ENCODE measurements around the gene PHTF2.
"Not testable (repeated sequence)": the region's sequence is repeated elsewhere in the genome, so short reads cannot be mapped to it uniquely, and the experiment has no call there.

PHTF2 gene

GRCh38 chr7:77830649-77831355, 32.2 kb downstream of the PHTF2 start:
- no peak for DNase-seq (ENCODE audit: low read depth)

DNA sequence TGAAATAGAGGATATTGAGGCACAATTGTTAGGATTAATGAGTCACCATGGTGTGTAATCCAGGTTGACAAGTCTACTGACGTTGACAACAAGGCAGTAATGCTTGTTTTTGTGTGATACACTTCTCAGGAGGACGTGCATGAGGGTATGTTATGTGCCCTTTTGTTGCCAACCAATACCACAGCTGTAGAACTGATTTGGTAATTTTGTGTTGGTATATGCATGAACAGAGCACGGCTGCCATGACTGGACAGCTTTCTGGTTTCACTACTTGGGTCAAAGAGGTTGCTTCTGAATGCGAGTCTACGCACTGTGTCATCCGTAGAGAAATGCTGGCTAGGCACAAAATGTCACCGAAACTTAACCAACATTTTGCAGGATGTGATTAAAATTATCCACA, 32.9 kb downstream of the PHTF2 start:
- no peak for DNase-seq (ENCODE audit: low read depth)

DNA sequence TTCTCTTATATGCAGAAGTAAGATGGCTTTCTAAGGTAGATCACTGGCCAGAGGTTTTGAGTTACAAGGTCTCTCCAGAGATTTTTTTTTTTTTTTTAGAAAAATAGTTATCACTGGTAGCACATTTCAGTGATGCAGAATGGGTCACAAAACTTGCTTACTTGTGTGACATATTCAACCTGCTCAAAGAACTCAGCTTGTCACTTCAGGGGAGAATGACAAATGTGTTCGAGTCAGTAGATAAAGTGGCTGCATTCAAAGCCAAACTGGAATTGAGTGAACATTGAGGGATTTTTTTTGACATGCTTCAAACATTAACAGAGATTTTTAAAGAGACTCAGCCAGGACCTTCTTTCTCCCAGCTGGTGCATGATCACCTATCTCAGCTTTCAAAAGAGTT, 33.4 kb downstream of the PHTF2 start:
- no peak for DNase-seq (ENCODE audit: low read depth)

DNA sequence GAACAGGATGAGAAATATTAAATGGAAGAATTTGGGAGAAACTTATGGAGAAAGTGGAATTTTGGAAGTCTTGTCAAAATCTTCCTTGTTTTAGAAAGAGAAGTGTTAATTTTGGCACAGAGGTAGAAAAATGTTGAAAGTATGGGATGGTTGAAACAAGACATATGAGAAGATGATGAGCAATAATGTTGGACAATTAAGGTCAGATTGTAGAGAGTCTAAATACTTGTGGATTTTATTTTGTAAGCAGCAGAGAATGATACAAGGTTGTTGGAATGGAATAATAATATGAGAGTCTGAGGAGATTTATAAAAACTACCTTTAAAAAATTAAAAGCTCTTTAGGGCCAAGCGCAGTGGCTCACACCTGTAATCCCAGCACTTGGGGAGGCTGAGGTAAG, 34.6 kb downstream of the PHTF2 start:
- DNase-seq (ENCODE audit: low read depth) = peak; percentile 30

DNA sequence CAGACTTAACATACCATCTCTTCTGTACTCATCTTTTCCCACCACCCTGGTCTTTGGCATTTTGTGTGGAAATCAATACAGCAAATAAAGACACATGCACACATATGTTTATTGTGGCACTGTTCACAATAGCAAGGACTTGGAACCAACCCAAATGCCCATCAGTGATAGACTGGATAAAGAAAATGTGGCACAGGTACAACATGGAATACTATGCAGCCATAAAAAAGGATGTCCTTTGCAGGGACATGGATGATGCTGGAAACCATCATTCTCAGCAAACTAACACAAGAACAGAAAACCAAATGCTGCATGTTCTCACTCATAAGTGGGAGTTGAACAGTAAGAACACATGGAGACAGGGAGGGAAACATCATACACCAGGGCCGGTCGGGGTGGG, 37.9 kb downstream of the PHTF2 start:
- not testable (repeated sequence) for DNase-seq (ENCODE audit: low read depth)

GRCh38 chr7:77837275-77837674, 38.7 kb downstream of the PHTF2 start:
- DNase-seq (ENCODE audit: low read depth) = no peak

- DNase-seq (ENCODE audit: low read depth) = no peak
These were observed 39.4 kb downstream of the PHTF2 start for GRCh38 chr7:77837966-77838365.

- no peak for DNase-seq (ENCODE audit: low read depth)
These were observed 40.4 kb downstream of the PHTF2 start for GRCh38 chr7:77838929-77839491.

DNA sequence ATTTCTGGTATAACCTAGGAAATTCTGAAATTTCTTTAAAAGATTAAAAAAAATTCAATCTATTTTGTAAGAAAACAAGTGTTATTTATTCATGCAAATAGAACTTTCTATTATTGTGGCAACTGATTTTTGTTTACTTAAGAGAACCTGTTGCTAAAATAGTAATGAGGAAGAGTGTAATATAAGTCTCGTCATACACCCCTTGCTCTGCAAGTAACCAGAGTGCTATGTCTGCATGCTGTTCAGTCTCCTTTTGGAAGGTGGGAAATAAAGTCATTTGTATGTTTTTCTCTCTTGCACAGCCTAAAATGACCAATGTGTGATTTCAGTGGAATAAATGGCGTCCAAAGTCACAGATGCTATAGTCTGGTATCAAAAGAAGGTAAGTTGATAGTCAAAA, 41.3 kb downstream of the PHTF2 start:
- no peak for DNase-seq (ENCODE audit: low read depth)

DNA sequence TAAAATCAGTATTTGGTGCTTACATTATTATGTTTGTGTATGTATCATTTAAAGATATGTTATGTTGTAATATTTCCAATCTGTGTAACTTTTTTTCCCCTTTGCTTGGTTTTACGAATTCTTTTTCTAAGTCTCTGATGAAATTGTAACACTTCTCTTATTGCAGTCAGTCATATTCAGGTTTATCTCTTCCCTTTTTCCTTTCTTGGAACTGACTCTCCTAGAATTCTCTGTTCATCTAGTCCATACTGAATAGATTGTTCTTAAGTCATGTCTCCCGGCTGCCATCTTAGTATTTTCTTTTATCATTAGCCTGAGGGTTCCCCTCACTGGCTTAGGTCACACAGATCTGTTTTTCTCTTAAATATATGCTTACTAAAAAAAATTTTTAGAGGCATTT, 44.6 kb downstream of the PHTF2 start:
- no peak for DNase-seq (ENCODE audit: low read depth)

DNA sequence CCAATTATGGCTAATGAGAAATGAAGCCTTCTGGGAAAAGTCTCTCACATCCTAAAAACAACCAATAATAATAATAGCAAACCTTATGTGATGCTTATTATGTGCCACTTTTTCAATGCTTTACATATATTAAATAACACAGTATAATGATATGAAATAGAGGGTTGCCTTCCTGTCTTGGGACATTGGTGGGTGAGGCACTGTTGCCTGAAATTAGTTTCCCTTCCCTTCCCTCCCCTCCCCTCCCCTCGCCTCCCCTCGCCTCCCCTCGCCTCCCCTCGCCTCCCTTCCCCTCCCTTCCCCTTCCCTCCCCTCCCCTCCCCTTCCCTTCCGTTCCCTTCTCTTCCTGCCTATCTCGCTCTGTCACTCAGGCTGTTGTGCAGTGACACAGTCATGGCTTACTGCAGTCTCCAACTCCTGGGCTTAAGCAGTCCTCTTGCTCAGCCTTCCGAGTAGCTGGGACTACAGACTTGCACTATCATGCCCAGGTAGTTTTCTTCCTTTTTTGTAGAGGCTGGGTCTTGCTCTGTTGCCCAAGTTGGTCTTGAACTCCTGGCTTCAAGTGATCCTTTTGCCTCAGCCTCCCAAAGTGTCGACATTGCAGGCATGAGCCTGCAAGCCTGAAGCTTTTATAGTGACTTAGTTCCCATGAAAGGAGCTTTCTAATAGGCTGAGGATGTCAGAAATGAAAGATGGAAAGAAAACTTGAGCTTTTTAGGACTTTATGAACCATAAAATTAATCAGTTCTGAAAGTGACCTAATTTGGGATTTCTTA, 47.9 kb downstream of the PHTF2 start:
- no peak for DNase-seq (ENCODE audit: low read depth)

GRCh38 chr7:77855371-77856083, 57.0 kb downstream of the PHTF2 start:
- DNase-seq (ENCODE audit: low read depth) = peak; percentile 49

DNA sequence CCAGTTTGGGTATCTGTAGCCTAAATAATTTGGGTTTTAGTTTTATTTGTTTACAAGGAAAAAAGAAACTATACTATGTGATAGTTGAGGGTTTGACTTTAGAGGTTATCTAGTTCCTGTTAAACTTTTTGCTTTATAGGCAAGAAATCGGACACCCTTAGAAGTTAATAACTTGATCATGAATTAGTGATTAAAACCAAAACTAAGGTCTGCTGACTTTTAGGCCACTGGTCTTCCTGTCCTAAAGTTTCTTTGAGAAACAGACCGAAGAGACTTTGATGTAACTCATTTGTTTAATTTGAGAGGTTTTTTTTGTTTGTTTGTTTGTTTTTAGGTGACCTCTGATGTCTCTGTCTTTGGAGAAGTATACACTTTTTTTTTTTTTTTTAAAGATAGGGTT, 59.7 kb downstream of the PHTF2 start:
- no peak for DNase-seq (ENCODE audit: low read depth)

- DNase-seq (ENCODE audit: low read depth) = no peak
These were observed 60.8 kb downstream of the PHTF2 start for GRCh38 chr7:77859343-77859742.

DNA sequence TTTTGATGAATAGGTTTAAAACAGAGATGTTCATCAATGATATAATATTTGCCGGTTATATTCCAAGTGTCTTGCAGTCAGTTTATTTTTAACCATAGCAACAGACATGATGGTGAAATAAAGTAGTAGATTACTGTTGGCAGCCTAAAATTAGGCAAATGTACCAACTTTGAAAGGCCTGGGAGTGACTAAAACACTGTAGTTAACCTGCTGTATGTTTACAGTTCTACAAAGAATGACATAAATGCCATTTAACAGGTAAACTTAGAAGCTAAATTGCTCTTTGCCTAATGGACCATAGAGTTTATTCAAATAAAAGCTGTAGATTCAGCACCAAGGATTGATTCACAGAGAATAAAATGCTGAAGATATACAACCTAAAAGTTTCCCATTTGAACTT, 64.1 kb downstream of the PHTF2 start:
- no peak for DNase-seq (ENCODE audit: low read depth)

- DNase-seq (ENCODE audit: low read depth) = no peak
These were observed 65.3 kb downstream of the PHTF2 start for GRCh38 chr7:77863860-77864259.

DNA sequence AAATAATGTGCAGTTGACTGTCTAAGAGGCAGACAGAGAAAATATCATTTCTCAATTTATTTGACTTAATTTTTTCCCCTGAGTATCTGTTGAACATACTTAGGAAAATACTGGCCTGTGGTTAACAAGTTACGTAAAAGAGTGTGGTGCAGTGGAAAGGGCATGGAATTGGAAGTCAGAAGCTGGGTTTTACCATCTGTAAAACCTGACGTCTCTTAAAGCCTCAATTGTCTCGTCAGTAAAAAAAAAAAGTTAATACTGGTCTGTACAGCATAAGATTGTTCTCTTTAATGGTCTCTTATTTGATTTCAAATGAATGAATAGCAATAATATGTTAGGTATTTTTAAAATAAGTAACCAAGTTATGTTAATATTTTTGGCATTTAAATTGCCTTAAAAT, 67.8 kb downstream of the PHTF2 start:
- DNase-seq (ENCODE audit: low read depth) = peak; percentile 68

GRCh38 chr7:77866786-77867536, 68.4 kb downstream of the PHTF2 start:
- peak; percentile 81 for DNase-seq (ENCODE audit: low read depth)

DNA sequence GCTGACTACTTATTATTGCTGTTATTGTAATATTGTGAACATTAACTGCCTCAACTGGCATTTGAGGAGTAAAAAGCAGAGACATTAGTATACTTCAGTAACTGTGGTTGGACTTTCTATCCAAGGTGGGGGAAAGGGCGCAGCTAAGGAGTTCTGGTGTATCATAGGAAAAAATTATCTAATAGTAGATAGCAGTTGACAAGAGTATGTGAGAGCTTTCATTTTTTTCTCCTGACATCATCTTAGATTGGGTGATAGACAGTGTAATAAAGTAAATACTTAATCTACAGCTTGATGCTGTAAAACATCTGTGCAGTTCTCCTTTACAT, 68.9 kb downstream of the PHTF2 start:
- peak; percentile 68 for DNase-seq (ENCODE audit: low read depth)

DNA sequence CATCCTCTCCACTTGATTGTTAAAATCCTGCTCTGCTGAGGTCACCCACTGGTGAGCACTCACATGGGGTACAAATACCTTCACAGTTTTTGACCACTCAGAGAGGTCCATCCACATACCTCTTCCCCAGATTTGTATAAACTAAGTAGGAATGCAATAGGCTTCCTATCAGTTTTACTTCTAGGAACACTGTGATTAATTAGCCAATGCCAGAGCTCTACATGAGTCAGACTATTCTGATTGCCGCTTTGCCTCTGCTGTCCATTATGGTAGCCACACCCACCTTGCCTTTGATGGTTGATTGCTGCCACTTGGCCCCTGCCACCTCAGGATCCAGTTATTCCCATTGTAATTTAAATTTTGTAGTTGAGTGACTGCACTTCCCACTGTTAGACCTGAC, 73.7 kb downstream of the PHTF2 start:
- DNase-seq (ENCODE audit: low read depth) = not testable (repeated sequence)

- DNase-seq (ENCODE audit: low read depth) = peak; percentile 63
These were observed 75.1 kb downstream of the PHTF2 start for GRCh38 chr7:77873416-77874327.
